Stimulated activated CD4-positive, alpha-beta T cell treated with anti-CD3 and anti-CD28 coated beads, Interleukin-12 subunit alpha, Interleukin-12 subunit beta, amount 100 ng/mL, for 48 hours (primary cell): ENCODE results near the gene RPS23.

ENCODE experiments used
- DNase-seq, 3 donors: peaks; one replicate each; pipeline ENCODE4 v3.0.0-alpha.2; 2020; ENCODE audit warnings: low read depth in 2 of 3, low spot score in 1 of 3

Gene RPS23

DNA sequence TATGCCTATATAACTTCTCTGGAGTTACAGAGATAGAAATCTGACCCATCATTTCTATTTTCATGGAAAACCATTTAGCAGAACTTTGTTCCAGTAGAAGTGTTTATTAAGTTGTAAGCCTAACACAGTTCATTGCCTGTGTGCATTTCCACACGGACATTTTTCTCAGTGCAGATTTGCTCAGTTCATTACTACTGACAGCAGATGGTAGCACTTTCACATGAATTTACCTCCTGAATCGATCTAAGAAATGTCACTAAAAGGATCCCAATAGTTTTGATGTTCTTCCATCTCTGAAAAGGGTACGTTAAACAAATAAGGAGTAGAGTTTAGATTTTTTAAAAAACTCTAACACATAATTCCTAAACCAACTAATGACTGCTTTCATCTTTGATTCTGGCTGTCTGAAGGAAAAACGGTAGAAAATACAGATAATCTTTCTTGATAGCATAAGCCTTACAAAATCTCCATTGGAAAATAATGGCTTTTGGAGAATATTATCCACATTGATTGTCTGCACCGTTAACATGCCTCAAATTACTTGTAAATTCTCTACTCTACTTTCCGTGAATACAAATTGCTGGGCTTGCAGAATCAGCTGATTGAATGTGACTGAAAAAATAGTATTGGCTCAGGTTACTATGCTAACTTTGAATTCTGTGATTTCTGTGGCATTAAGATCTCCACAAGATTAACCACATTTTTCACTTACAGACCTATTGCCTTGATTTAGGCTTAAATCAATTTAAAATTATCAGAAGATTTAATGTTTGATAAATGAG lies 33.1 kb downstream of the RPS23 start:
- no peak for DNase-seq

DNA sequence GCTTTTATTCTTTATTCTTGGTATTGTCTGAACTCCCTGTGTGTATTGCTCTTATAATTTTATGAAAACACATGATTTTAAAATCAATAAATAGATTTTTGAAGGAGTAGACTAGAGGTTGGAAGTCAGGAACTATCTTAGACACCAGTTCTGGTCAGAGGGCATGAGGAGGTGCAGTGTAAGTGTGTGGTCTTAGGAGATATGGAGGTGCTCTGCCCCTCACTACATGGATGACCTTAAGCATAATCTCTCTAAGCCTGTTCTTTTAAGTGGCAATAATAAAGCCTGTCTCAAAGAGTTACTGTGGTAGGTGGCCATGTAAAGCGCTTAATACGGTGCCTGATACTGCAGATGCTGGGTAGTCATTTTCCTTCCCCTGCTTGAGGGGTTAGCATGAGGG lies 34.0 kb downstream of the RPS23 start:
- DNase-seq: no peak

DNA sequence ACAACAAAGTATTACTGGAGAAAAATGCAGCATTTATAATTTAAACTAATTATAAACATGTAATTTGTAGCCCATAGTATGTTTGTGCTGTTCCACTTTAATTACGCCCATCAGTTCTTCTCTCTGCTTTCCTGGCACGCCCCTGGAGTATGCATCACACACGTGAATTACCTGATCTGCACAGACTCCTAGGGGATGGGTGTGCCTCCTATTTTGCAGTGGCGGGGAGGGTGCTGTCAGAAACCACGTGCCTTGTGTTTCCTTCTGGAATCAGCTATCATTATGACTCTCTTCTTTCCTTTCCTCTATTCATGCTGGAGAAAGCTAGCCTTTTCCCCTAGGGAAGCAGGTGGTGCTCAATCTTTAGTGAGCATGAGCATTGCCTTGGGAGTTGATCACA lies 43.3 kb downstream of the RPS23 start:
- no peak for DNase-seq

DNA sequence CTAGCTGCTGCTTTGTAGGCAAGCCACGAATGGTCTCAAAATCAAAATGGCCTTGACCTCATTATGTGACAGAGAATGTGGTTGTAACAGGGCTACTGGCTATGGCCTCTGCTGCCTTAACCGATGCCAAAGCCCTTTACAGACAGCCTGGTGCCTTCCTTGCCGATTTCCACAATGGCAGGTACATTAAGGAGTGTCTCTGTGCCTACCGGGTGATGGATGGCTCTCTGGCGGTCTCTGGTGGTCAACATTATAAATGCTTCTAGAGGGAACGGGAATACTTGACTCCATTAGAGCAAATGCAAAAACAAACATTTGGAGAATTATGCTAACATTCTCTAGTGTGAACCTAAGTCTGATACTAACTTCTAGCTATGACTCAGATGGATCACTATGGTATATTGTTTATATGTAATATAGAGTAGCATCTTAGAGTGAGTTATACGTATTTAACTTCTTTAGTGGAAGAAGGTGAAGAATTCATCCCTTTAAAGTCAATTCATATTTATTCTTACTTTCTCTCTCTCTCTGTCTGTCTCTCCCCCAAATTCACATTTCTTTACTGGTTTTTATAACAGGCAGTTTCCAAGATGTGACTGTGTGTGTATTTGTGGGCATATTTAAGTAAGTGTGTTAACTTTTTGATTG lies 52.5 kb downstream of the RPS23 start:
- DNase-seq: peak; percentile 42 to 77 (median 52)
